Esophagus squamous epithelium (tissue), 5 donors: ENCODE data around the gene ECE1. TPM values are rescaled to one million over a fixed set of nuclear protein-coding genes. Genes with fewer than 3 reads are reported as not detected.
A peak's percentile ranks its signal among the peaks of the same experiment; 100 is the strongest.
"Not testable (repeated sequence)": the region's sequence is repeated elsewhere in the genome, so short reads cannot be mapped to it uniquely, and the experiment has no call there.

ENCODE experiments used
- DNase-seq: peaks from one replicate; lab custom pipeline; 2025; lab: John Stamatoyannopoulos, UW
- H3K27ac ChIP-seq, 4 donors: fragments of 200-600 bp; sonication (generic); one replicate each; pipeline ENCODE4 v1.5.1; 2016 to 2019; ENCODE audit warnings: mild to moderate bottlenecking in 1 of 4
- H3K27me3 ChIP-seq, 4 donors: fragments of 200-600 bp; sonication (generic); 1 replicate in 3 of 4; 2 replicates in 1 of 4; pipeline versions ENCODE4 v1.5.1 to v1.6.0; 2017 to 2021; ENCODE audit warnings: antibody characterized with exemption in 1 of 4
- H3K36me3 ChIP-seq, 3 donors: fragments of 200-600 bp; sonication (generic); one replicate each; pipeline ENCODE4 v1.5.1; 2016 to 2019
- H3K4me1 ChIP-seq, 3 donors: fragments of 200-600 bp; sonication (generic); one replicate each; pipeline ENCODE4 v1.5.1; 2017 to 2019
- H3K4me3 ChIP-seq, 4 donors: fragments of 200-600 bp; sonication (generic); 1 replicate in 3 of 4; 2 replicates in 1 of 4; pipeline ENCODE4 v1.5.1; 2016 to 2019; ENCODE audit warnings: mild to moderate bottlenecking in 2 of 4, moderate library complexity in 1 of 4
- H3K9me3 ChIP-seq, 3 donors: fragments of 200-600 bp; sonication (generic); one replicate each; pipeline ENCODE4 v1.5.1; 2016 to 2019
- POLR2A ChIP-seq, 4 donors: fragments of 450-650 bp; IDR thresholded peaks; one replicate each; pipeline ENCODE4 v1.6.1; 2017; ENCODE audit warnings: antibody characterized with exemption in 4 of 4, mild to moderate bottlenecking in 4 of 4, moderate library complexity in 3 of 4
- WGBS, 2 donors: methylation state at CpG; one replicate each; pipeline ENCODE4 v1.1.5; 2018; 5-methylcytosine and 5-hydroxymethylcytosine counted together
- intact Hi-C: fragments of 100-400 bp; cut with DNase I; formaldehyde crosslinking; loops from one replicate; pipeline ENCODE4 v1.15.0; 2022
- total RNA-seq, 4 donors: library from RNA; depleted of rRNA; stranded (reverse); fragments of >200 nt; gene quantifications; one replicate each; pipeline ENCODE4 v1.1.0, GENCODE V29; 2016
- TF ChIP-seq, protein P1 (sequence below), 6 experiments: fragments of 450-650 bp in 4 of 6; fragments of 200-600 bp in 2 of 6; sonication (generic) in 2 of 6; IDR thresholded peaks; one replicate each; pipeline ENCODE4 v1.5.1; 2016 to 2019; ENCODE audit warnings: antibody characterized with exemption in 6 of 6, mild to moderate bottlenecking in 4 of 6, moderate library complexity in 4 of 6
- donor health status: DM: yes; HTN: yes; CAD: no.

Gene ECE1
- total RNA-seq, 4 donors from 2014 or later = 11.3 to 42.2 (median 24.1) TPM

DNA sequence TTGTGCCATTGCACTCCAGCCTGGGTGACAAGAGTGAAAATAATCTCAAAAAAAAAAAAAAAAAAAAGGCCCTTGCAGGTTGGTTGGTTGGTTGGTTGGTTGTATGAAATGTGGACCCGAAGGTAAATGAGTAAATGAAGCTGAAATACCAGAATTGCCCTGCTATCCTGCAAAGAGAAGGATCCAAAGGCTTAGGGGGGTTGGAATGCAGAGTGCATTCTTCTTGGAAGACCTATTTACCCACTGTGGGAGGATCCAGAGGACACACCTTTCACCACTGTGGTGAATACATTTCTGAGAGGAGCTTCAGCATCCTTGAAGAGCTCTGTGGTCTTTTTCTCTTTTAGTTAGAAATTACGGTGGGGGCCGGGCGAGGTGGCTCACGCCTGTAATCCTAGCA lies 84.8 kb downstream of the ECE1 start:
- H3K27me3 ChIP-seq = no peaks in the 10 kb centered on the region
- H3K4me3 ChIP-seq = no peak overlapping the region
- no peak for DNase-seq
- H3K4me1 ChIP-seq = no peaks in the 10 kb centered on the region
- TF ChIP-seq, protein P1, sequence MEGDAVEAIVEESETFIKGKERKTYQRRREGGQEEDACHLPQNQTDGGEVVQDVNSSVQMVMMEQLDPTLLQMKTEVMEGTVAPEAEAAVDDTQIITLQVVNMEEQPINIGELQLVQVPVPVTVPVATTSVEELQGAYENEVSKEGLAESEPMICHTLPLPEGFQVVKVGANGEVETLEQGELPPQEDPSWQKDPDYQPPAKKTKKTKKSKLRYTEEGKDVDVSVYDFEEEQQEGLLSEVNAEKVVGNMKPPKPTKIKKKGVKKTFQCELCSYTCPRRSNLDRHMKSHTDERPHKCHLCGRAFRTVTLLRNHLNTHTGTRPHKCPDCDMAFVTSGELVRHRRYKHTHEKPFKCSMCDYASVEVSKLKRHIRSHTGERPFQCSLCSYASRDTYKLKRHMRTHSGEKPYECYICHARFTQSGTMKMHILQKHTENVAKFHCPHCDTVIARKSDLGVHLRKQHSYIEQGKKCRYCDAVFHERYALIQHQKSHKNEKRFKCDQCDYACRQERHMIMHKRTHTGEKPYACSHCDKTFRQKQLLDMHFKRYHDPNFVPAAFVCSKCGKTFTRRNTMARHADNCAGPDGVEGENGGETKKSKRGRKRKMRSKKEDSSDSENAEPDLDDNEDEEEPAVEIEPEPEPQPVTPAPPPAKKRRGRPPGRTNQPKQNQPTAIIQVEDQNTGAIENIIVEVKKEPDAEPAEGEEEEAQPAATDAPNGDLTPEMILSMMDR (IDR thresholded peaks at IDR 0.05) = no peak
- no peak for TF ChIP-seq POLR2A (IDR thresholded peaks at IDR 0.05)
- no peak overlapping the region for H3K27ac ChIP-seq
- H3K36me3 ChIP-seq = no peaks in the 10 kb centered on the region
- 85 to 97% methylated on average over 3 to 5 of the region's 5 CpGs for WGBS, 2 donors
- H3K9me3 ChIP-seq = no peaks in the 10 kb centered on the region
- intact Hi-C loops = no loop called here

DNA sequence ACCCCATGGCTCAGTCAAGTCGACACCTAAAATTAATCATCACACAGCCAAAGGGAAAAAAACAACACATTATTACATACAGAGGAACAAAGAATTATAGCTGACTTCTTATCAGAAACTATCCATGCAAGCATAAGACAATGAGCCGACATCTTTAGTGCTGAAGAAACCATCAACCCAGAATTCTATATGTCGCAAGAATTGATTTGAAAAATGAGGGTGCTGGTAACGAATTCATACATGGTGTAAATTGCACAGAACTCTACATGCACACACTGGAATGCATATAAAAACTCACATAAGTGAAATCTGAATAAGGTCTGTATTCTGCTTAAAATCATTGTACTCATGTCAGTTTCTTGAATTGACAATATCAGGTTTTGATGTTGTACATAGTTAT lies 88.6 kb downstream of the ECE1 start:
- 65 to 74% methylated on average over 4 of the region's 4 CpGs for WGBS, 2 donors
- DNase-seq = no peak

GRCh38 chr1:21201238-21201637 lies 89.0 kb downstream of the ECE1 start:
- intact Hi-C loops = not testable (repeated sequence)

More for the DNA sequence above, 88.6 kb downstream of the ECE1 start:
- Histone ChIP-seq H3K27ac (no peak overlapping the region), H3K4me3 (no peak overlapping the region), H3K27me3 (no peaks in the 10 kb centered on the region), H3K4me1 (no peaks in the 10 kb centered on the region), H3K36me3 (no peaks in the 10 kb centered on the region), H3K9me3 (no peaks in the 10 kb centered on the region)
- no peak for TF ChIP-seq POLR2A (IDR thresholded peaks at IDR 0.05)
- TF ChIP-seq, protein P1 (IDR thresholded peaks at IDR 0.05) = no peak
- intact Hi-C loops = no loop called here

DNA sequence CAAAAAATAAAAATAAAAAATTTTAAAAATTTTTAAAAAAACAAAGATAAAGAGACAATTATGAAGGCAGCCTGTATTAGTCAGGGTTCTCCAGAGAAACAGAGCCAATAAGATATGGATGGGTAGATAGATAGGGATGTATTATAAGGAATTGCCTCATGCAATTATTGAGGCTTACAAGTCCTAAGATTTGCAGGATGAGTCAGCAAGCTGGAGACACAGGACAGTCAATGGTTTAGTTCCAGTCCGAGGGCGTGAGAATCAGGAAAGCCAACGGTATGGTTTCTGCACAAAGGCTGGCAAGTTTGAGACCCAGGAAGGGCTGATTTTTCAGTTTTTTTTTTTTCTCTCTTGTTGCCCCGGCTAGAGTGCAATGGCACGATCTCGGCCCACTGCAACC lies 89.5 kb downstream of the ECE1 start:
- DNase-seq = no peak
- Histone ChIP-seq H3K36me3 (no peaks in the 10 kb centered on the region), H3K4me3 (no peak overlapping the region), H3K27ac (no peak overlapping the region), H3K27me3 (no peaks in the 10 kb centered on the region), H3K4me1 (no peaks in the 10 kb centered on the region), H3K9me3 (no peaks in the 10 kb centered on the region)
- intact Hi-C loops = no loop called here
- no peak for TF ChIP-seq POLR2A (IDR thresholded peaks at IDR 0.05)
- WGBS, 2 donors = 66 to 75% methylated on average over 6 of the region's 6 CpGs

More at GRCh38 chr1:21201238-21201637, 89.0 kb downstream of the ECE1 start:
- H3K9me3 ChIP-seq, H3K27me3 ChIP-seq, H3K36me3 ChIP-seq, H3K4me1 ChIP-seq, DNase-seq, H3K27ac ChIP-seq, H3K4me3 ChIP-seq: not testable (repeated sequence)
- 72 to 83% methylated on average over 3 to 5 of the region's 5 CpGs for WGBS, 2 donors

GRCh38 chr1:21198929-21199328 lies 91.3 kb downstream of the ECE1 start:
- no peak for TF ChIP-seq POLR2A (IDR thresholded peaks at IDR 0.05)
- TF ChIP-seq, protein P1 (IDR thresholded peaks at IDR 0.05) = no peak
- peaks cover 0 to 2% (median 0%) of the 10 kb centered on the region in 4 donors for H3K27me3 ChIP-seq
- H3K4me1 ChIP-seq = peaks cover 0 to 13% (median 0%) of the 10 kb centered on the region in 3 donors
- no peaks in the 10 kb centered on the region for H3K9me3 ChIP-seq
- no peaks in the 10 kb centered on the region for H3K36me3 ChIP-seq
- no peak overlapping the region for H3K4me3 ChIP-seq
- DNase-seq = no peak
- intact Hi-C loops = no loop called here
- 63 to 68% methylated on average over 4 of the region's 4 CpGs for WGBS, 2 donors
- no peak overlapping the region for H3K27ac ChIP-seq

DNA sequence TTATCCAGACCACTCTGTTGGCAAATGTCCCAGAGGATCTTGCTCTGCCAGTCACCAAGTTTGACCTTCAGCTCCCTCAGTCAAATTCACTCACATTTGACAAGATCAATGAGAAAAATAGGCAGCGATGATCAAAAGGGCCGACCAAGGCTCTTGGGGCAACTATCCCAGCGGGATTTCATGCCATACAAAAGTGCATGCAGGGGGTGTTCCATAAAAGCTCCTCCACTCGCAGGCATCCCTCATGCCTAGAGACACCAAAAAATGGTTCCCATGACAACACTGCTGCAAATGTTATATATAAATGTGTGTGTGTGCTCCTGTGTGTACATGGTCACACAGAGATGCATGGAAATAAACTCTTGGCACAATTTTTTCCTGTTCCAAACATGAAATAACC lies 97.4 kb downstream of the ECE1 start:
- 76 to 77% methylated on average over 4 of the region's 4 CpGs for WGBS, 2 donors
- Histone ChIP-seq H3K9me3 (no peaks in the 10 kb centered on the region), H3K4me1 (peaks cover 0 to 49% (median 8%) of the 10 kb centered on the region in 3 donors), H3K36me3 (no peaks in the 10 kb centered on the region), H3K4me3 (no peak overlapping the region), H3K27me3 (peaks cover 0 to 2% (median 0%) of the 10 kb centered on the region in 4 donors), H3K27ac (peak overlapping the region in 1 of 4 donors; percentile 26)
- TF ChIP-seq POLR2A (IDR thresholded peaks at IDR 0.05) = no peak
- TF ChIP-seq, protein P1 (IDR thresholded peaks at IDR 0.05) = no peak
- no peak for DNase-seq
- intact Hi-C loops = loop anchor here (5.0 kb wide), 1 partner anchor 496 kb away; no protein-coding TSS in a partner anchor
